Activated CD8-positive, alpha-beta memory T cell treated with anti-CD3 and anti-CD28 coated beads, Interleukin-2, amount 50 U/mL, for 48 hours (primary cell): Measurements from ENCODE around the gene SETD7.

Experiments used
- DNase-seq: peaks from one replicate; pipeline ENCODE4 v3.0.0-alpha.2; 2020

SETD7 gene

DNA sequence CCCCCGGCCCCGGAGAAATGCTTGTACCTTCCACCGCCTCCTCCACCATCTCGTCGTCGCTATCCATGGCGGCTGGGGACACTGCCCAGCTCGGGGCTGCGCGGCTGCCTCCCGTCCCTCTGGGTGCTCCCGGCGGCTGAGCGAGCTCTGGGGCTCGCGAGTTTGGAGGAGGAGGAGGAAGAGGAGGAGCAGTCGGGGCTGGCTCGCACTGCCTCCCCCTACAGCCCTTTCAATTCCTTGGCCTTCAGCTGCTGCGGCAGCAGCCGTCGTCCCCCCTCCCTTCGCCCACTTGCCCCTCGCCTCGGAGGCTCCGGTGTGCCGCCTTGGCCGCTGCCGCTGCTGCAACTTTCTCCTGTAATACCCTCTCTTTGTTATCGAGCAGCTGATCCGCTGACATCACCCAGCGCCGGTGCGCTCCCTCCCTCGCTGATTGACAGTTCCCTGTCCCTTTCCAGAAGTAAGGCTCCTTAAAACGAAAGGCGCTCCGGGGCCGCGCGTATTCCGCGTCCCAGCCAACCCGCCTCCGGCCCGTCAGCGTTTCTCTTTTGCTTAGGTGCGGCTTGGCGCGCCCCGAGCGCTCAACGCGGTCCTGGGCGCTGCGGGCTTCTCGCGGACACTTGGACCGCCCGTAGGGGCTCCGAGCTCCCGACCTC lies at the start of gene SETD7:
TSS of gene SETD7 (minus strand) at position 149 of the 653 bp plus-strand sequence. CDS start at position 67, 82 bp downstream.
- peak; percentile 82 for DNase-seq

GRCh38 chr4:139605516-139605915 lies 49.5 kb upstream of the SETD7 start:
- DNase-seq, result no peak

DNA sequence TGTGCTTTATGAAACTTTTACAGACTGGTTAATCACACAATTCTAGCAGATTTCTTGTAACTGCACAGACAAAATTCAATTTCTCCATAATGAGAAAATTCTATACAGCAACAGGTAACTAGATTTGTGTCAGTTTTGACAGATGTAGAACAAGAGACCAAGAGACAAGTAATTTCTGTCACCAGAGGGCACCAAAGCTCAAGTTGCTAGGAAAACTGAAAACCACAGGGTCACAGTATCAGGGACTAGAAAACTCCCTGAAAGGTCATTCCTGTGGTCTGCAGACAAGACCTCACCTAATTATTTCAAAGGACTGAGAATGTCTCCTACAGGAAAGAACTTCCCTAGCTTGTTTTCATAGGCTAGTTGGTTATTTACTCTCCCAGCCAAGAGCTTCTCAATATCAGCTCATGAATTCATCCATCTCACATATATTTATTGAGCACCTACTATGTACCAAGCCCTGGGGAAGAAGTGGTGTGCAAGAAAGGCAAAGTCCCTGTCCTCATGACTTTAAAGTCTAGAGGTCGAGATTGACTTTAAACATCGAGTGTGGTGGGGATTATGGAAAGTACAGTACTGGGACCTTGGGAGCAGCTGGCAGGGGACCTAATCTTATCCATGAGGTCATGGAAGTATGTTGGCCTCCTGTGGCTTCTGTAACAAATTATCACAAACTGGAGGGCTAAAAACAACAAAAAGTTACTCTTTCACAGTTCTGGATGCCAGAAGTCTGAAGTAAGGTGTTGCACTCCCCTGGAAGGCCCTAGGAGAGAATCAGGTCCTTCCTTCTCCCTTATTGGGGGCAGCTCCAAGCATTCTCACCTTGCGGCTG lies 47.8 kb upstream of the SETD7 start:
- DNase-seq, result no peak

GRCh38 chr4:139602776-139603360 lies 46.8 kb upstream of the SETD7 start:
- no peak for DNase-seq

- DNase-seq, result no peak
These were observed 44.6 kb upstream of the SETD7 start for GRCh38 chr4:139600662-139601061.

GRCh38 chr4:139599594-139600374 lies 43.8 kb upstream of the SETD7 start:
- no peak for DNase-seq

DNA sequence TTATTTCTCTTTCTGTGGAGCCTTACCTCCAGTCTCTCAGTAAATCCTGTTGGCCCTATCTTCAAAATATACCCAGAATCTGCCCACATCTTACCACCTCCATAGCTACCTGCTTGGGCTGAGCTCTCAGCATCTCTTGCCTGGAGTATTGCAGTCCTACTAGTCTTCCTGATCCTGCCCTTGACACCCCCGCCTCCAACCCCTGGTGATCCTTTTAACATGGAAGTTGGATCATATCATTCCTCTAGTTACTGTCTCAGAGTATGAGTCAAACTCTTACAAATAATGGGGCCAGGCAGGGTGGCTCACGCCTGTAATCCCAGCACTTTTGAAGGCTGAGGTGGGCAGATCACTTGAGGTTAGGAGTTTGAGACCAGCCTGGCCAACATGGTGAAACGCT lies 43.1 kb upstream of the SETD7 start:
- no peak for DNase-seq

GRCh38 chr4:139596684-139597279 lies 40.8 kb upstream of the SETD7 start:
- no peak for DNase-seq

GRCh38 chr4:139596034-139596683 lies 40.1 kb upstream of the SETD7 start:
- DNase-seq, result no peak

DNA sequence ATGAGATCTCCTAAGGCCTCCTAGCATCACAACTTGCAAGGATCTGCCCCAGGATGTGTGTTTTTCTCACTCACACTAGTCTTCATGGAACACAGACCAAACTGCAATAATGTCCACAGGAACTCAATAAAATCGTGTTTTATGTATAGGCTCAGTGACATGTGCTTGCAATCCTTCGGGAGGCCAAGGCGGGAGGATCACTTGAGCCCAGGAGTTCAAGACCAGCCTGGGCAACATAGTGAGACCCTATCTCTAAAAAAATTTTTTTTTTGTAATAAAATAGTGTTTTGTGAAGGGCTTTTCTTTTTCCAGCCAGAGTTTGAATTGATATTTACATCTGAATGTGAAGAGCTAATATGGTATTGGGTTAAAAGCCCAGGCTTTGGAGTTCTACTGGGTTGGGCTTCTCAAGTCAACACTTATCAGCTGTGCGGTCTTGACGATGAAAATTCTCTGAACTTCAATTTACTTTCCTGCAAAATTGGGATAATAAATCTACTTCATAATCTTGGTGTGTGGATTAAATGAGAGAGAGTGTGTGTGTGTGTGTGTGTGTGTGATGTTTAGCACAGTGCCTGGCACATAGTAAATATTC lies 38.7 kb upstream of the SETD7 start:
- no peak for DNase-seq

DNA sequence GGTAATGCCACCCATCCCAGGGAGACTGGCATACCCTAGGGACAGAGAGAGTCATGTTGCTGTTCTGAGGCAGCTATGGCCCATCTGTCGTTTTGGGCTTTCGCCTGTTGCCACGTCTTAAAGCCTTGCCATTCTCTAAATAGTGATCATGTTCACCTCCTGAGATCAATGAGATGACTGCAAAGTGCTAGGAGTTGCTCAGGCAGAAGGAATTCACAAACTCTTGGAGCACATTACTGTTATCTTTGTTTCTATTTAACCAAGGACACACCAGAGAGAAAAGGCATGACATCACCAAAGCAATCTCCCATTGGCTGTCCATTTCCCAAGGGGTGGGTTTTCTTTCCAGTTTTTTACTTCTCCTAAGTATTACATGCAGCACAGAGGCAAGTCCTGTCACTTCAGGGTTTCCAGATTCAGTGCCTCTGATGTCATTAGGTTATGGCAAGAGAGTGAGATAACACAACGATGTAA lies 37.1 kb upstream of the SETD7 start:
- DNase-seq, result no peak

DNA sequence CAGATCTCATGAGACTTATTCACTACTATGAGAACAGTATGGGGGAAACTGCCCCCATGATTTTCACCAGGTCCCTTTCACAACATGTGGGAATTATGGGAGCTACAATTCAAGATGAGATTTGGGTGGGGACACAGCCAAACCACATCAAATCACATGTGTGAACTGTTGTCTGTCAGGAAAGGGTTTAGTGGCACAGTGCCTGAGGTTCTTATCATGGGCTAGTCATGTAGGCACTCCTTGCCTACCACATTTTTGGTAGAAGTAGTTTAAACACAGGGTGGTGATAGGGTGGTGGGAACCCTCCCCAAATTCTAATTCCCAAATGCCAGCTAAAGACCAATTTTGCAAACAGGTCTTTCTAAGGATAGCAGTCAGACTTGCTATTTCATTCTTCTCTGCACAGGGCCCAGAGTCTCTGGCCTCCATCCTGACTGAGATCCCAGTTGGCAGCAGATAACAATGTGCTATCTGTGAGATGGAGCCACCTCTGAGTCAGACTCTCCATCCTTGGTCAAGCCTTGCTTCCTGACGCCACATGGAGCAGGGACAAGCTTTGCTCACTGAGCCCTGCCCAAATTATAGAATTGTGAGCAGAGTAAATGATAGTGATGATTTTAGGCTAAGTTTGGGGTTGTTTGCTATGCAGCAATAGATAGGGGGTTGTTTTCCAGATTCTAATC lies 33.5 kb upstream of the SETD7 start:
- no peak for DNase-seq

DNA sequence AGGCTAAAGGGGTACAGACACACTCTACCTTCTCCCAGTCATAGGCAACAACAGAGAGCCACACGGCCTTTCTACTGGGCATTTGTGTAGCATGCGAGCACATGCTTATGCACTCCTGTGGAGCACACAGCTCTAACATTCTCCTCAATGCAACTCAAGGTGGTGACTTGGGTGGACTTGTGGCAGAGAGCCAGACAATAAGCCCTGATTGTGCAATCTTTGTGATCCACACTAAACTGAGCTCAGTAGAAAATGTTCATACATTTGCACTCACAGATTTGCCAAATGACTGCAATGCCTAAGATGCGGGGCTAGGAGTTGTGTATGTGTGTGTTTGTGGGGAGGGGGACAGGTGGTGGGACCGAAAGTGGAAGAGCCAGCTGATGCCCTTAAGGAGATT lies 31.4 kb upstream of the SETD7 start:
- DNase-seq, result no peak

DNA sequence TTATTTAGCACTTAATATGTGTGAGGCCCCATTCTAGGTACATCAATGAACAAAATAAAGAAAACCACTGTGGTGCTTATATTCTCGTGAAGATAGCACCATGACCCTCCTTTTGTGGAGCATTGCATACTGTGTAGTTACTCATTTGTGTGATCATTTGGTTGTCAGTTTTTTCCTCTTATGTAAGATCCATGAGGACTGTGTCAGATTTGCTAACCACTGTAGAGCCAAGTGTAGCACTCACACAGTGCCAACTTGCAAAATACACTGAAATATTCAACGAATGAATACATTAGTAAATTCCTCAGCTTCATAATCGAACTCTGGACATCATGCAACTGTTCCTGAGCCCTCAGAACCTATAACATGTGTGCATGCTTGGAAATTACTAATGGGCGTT lies 29.5 kb upstream of the SETD7 start:
- no peak for DNase-seq

GRCh38 chr4:139584784-139585183 lies 28.8 kb upstream of the SETD7 start:
- no peak for DNase-seq

DNA sequence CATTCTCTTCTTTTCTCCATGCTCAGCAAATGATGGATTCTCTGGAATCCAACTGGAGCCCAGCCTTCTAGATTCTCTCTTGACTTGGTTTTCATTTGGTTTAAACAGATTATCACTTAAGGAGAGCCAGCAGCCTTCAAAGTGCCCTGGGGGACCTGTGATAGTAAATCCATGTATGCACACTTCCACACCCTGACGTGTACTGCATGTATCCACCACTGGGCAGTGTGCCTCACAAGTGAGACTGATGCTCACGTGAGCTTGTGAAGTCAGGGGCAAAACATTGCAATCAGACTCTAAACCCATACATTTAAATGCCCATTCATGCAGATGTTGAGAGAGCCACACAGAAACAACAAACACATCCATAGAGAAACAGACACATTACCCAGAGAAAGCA lies 28.0 kb upstream of the SETD7 start:
- DNase-seq, result no peak

DNA sequence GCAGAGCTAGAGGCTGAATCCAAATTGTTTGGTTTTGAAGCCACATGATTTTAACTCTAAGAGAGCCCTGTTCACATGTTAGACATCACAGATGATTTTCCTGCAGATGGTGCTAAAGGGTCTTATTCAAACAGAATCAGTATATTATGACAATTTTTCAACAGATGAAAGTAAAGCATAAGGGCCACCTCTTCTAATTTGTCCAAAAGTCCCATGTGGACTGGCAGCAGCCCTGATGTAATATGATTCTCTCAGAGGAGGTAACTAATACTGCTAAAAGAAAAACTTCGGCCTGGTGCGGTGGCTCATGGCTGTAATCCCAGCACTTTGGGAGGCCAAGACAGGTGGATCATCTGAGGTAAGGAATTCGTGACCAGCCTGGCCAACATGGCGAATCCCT lies 26.0 kb upstream of the SETD7 start:
- DNase-seq, result no peak

- no peak for DNase-seq
These were observed 25.1 kb upstream of the SETD7 start for GRCh38 chr4:139581096-139581495.

GRCh38 chr4:139576219-139576618 lies 20.2 kb upstream of the SETD7 start:
- no peak for DNase-seq

GRCh38 chr4:139575072-139575471 lies 19.1 kb upstream of the SETD7 start:
- DNase-seq, result no peak

DNA sequence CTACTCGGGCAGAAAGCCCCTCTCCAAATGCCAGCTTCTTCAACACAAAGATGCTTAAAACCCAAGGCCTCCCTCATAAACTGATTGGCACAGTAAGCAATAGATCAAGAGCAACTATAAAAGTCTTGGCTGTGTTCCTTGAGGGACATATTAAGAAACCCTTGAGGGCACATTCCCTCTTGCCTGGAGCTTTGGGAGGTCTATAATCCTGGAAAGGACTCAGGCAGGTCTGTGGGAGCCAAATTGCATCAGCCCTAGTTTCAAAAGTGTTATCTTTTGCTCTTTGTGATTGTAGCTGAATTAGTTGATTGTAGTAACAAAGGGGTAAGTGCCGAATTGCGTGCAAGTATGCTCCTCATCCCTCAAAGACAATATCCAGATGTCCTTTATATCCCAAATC lies 18.6 kb upstream of the SETD7 start:
- DNase-seq, result no peak
